Daoy (cell line): ENCODE results near the gene CYP2E1. TPM values are rescaled to one million over a fixed set of nuclear protein-coding genes. Genes with fewer than 3 reads are reported as not detected.
"Not testable (repeated sequence)": the region's sequence is repeated elsewhere in the genome, so short reads cannot be mapped to it uniquely, and the experiment has no call there.

Source experiments
- DNase-seq: peaks from one replicate; pipeline ENCODE4 v3.0.0-alpha.2; 2015; ENCODE audit warnings: low read depth
- total RNA-seq: library from RNA; depleted of rRNA; stranded (reverse); fragments of >200 nt; shearing (Covaris generic); gene quantifications from 2 replicates; pipeline ENCODE4 v1.2.3, GENCODE V29; 2014

Gene CYP2E1
- total RNA-seq, 1 experiment from 2014 or later = 2.5 TPM

DNA sequence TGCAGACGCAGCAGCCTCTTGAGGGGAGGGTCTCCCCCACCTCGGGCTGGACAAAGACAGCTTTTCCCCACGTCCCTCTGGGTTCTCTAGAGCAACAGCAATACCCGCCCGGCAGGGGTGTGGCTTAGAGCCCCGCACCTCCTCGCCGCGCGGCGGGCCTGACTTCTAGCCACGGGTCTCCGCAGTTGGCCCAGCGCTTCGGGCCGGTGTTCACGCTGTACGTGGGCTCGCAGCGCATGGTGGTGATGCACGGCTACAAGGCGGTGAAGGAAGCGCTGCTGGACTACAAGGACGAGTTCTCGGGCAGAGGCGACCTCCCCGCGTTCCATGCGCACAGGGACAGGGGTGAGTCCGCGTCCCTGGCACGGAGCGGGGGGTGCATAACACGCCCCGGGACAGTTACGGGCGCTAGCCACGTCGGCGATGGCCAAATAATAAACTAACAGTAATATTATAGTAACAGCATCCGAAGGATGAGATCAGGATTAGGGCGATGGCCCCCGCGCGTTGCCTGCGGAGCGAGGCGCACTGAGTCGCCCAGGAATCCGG, 1.2 kb downstream of the CYP2E1 start:
- peak; percentile 31 for DNase-seq

DNA sequence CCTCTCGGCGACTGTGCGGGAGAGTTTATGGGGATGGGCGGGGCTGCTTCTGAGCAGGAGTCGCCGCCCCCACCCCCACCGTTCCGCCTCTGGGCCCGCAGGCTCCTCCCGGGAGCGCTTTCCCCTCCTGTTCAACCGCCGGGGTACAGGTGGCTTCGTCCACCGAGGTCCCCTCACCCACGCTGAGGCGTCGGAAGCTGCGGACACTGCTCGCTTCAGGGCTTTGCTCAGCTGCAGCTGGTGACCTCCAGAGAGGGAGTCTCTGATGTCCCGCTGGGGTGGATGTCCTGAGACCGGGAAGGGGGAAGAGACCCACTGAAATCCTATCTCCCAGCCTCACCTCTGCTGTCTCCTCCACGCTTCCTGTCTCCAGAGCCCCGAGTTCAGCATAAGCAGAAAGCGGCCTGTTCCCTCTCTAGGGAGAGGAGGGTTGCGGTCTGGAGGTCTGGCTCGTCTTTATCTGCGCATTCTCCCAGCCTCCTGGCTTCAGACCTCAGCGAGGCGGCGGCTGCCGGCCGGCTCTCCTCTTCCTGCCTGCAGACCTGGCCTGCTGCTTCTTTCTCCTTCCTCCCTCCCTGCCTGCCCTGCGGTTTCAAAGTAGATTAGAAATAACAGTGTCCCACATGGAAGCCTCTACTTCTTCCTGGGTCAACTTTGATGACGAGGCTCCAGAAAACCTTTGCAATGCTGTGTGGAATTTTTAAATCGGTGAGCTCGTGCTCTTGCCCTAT, 1.8 kb downstream of the CYP2E1 start:
- DNase-seq = peak; percentile 59

DNA sequence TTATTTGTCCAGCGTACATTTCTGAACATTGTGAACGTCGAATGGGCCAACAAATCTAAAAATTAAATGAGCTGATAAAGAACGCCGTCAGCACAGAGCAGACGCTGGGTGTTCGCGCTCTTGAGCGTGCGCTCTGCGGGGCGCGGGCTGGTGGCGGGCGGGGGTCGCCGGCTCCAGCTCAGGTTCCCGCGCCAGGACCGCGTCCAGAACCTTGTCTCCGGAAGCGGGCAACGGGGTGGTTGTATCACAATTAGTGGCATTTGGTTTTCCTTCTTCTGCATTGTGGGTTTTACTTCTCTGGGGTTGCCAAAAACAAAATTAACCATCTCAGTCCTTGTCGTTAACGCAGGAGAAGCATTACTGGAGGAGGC, 2.4 kb downstream of the CYP2E1 start:
- no peak for DNase-seq

DNA sequence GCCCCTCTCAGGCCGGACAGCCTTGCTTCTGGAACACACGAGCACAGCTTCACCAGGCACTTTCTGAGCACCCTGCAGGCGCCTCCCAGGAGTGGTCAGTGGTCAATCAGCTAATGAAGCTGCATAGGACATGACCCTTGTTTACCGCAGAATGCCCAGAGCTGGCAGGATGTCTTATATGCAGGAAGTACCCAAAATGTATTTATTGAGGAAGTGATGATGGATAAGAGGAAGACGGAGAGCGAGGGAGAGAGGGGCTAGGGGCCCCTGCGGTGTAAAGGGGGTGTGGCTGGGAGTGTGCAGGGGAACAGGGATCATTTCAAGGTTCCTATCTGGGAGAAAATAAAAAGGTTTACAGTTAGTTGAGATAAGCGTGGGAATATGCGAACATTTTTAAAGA, 3.3 kb downstream of the CYP2E1 start:
- no peak for DNase-seq

DNA sequence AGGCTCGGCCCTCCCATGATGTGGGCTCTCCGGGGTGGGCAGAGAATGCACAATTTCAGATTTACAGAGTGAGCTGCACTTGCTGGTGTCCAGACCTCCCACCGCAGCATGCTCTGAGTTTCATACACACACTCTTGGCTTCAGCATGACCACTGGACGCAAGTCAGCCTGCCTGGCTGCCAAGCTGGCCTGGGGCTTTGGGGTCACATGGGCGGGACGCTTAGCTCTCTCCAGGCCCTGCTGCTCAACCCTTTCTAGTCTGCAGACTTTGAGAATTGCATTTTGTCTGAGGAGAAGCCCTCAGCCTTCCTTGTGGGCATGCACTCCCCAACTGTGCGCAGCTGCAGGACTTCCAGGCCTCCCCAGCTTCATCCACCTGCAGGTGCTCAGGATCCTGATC, 5.7 kb downstream of the CYP2E1 start:
- DNase-seq = no peak

DNA sequence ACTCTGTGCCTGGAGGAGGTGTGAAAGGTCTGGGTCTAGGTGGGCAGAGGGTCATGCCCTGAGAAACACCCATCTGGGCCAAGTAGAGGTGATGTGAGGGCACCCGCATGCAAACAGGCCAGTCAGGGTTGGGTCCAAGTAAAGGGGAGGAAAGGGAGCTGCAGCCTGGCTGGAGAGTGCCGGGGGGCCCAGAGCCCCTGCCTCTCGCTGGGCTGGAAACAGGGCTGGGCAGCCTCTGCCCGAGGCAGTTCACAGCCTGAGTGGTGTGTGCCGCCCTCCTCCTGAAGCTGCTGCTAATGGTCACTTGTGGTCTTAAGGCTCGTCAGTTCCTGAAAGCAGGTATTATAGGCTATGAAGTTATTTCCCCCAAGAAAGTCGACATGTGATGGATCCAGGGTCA, 7.3 kb downstream of the CYP2E1 start:
- DNase-seq = no peak

DNA sequence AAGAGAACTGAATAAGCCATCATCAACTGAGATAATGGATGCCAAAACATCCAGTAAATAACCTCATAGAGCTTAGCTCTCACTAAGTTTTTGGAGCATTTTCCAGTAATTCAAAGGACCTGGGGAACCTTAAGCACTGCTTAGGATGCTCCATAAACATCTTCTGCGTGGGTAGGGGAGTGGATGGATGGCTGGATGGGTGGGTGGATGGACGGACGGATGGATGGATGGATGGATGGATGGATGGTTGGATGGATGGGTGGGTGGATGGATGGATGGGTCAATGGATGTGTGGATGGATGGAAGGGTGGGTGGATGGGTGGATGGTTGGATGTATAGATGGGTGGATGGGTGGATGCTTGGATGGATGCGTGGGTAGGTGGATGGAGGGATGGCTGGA, 9.0 kb downstream of the CYP2E1 start:
- DNase-seq = no peak

DNA sequence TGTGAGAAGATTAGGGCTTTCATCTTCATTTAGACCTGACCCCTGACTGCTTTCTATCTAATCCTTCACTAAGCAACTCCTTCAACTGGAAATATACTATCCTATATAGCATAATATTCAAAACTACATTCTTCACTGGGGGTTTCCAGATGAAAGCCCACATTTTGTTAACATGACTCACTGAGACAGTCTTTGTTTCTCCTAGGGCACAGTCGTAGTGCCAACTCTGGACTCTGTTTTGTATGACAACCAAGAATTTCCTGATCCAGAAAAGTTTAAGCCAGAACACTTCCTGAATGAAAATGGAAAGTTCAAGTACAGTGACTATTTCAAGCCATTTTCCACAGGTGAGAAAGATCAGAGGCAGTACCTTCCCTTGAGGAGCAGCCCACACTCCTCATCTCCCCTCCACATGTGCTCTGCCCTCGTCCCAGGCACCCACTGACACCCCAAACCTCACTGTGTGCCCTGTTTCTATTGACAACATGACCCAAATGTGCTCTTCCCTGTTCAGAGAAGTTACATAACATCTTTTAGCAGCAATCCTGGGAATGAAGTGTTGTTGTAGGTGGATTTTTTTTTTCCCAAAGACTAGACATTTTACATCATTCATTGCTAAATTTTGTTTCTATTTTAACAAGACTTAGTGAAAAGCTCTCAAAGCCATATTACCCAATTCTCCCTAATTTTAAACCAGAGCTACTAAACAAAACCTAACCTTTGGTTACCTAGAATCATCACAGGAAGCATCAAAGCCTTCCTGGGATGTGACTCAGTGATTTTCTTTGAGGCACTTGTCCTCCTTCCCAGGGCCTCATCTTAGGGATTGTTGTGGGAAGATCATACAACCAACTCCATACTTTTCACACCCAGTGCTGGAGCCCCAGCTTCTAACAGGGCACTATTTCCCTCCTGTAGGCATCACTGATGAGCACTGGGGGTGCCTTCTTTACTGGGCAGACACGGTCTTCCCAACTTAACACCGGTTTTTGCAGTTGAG, 10.7 kb downstream of the CYP2E1 start:
- no peak for DNase-seq

DNA sequence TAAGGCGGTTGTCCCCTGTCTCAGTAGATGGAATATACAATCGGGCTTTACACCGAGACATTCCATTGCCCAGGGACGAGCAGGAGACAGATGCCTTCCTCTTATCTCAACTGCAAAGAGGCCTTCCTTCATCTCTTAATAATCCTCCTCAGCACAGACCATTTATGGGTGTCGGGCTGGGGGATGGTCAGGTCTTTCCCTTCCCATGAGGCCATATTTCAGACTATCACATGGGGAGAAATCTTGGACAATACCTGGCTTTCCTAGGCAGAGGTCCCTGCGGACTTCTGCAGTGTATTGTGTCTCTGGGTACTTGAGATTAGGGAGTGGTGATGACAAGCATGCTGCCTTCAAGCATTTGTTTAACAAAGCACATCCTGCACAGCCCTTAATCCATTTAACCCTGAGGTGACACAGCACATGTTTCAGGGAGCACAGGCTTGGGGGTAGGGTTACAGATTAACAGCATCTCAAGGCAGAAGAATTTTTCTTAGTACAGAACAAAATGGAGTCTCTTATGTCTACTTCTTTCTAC, 14.3 kb downstream of the CYP2E1 start:
- not testable (repeated sequence) for DNase-seq

DNA sequence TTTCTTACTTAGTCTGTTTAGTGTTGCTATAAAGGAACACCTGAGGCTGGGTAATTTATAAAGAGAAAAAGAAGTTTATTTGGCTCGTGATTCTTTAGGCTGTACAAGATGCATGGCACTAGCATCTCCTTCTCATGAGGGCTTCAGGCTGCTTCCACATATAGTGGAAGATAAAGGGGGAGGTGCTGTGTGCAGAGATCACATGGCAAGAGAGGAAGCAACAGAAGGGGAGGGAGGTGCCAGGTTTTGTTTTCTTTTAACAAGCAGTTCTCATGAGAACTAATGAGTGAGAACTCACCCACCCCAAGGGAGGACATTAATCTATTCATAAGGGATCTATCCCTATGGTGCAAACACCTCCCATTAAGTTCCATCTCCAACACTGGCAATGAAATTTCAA, 17.3 kb downstream of the CYP2E1 start:
- no peak for DNase-seq

DNA sequence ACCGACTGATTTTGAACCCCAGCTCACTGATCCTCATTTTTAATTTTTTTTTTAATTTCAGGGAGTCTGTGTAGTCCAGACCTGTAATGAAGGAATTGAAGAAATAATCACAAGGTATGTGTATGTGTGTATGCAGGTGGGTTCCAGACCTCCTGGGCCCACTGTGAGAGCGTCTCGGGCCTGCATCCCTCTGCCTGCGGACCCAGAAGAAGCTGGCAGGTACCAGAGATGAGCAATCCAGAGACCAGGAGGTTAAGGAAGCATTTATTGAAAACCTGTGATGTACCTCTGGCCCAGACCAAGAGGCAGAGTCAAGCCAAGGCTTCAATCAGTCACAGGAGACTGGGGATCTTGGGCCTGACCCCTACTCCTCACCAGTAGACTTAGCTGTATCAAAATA, 27.4 kb downstream of the CYP2E1 start:
- no peak for DNase-seq

DNA sequence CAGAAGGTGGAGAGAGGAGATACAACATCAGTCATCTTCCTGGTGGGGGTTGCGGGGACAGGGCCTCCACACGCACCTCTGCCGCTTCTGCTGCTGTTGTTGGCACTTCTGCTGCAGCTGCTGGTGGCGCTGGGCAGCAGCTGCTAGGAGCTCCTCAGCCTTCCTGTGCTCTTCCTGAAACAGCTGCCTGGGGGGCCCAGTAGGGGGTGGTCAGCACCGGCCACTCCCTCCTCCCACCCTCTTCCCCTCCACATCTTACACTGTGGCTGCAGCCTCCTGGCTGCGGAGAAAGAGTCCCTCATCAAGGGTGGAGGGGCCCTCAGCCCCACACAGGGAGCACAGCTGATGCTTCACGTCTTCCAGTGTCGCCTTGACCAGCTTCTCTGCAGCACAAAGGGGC, 28.4 kb downstream of the CYP2E1 start:
- no peak for DNase-seq

DNA sequence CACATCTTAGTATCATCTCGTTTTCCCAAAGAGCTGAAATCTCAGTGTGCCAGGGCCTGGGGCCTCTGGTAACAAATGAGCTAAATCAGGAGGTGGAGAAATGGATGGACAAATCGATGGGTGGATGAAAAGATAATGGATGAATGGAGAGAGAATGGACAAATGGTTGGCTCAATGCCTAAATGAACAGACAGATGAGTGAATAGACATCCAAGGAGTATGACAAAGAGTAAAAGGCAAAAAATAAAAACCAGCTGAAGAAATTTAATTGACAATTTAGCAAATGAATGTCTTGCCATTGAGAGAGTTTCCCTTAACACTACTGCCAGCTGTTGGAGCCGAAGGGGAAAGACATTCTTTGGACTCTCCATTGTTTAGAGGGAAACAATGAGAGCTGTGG, 30.2 kb downstream of the CYP2E1 start:
- DNase-seq = no peak

DNA sequence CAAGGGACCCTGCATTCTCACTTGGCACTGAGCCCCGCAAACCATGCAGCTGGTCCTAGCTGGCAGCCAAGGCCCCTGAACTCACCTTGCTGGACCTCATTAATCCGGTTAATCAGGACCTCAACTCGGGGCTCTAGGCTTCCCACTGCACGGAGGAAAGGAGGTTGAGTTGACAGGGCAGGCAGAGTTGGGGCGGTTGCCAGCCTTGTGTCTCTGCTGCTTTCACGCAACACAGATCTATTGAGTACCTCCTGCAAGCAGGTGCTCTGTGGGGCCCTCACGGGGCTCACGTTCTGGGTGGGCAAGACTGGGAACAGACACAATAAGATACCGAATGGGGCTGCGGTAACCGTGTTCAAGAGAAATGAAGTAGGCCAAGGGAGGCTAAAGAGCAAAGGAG, 32.1 kb downstream of the CYP2E1 start:
- DNase-seq = no peak

DNA sequence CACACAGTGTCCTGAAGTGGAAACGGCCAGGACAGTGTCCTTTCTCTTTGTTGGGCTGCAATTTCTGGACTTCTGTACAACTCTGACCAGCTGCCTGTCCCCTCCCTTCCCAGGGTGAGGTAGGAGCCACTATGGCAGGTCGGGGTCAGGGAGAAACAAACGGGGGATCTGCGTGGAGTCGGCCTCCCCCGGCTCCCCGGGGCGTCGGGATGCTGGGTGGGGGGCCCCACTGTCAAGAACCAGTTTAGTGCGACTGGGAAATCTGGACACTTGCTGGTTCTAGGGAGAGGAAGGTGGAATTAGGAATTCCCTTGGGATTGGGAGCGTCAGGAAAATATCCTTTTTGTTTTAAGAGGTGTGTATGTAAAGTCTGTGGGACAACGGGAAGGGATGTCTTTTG, 37.7 kb downstream of the CYP2E1 start:
- no peak for DNase-seq

DNA sequence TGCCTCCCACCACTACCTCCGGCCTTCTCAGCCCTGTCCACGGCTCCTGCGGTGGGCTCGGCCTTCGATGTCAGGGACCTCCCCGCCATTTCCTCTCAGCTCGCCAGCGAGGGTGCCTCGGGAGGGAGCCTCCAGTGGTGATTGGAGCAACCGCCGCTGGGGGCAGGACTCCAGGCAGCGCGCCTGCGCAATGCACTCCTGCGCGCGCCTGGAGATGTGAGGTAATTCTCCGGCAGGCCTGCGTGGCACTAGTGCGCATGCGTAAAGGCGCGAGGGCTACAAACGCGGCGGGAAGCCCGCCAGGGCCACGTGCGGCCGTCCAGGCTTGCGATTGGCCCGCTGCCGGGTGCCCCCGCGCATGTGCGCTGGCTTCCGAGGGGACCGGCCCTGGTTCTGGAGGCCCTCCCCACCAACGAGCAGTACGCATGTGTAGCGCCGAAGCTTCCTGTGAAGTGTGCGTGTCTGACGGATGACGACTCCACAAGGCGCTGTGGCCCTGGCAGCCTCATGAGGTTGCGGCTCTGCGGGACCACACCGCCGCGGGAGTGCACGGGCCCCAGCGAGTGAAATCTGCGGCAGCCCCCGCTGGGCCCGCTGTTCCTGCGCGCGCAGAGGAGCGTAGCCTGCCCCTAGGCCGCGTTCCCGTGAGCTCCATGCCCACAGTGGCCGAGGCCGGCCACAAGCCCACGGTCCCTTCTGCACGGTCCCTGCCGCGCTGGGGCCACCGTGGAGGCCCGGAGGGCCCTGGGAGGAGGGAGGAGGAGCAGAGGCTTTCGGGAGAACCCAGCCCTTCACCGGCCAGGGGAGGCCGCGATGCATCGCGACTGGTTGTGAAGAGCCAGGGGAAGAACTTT, 38.5 kb downstream of the CYP2E1 start, which contains the start of gene SYCE1:
Gene SYCE1 (minus strand): TSS at position 143 of the 854 bp plus-strand sequence. CDS start 54 bp downstream, at position 89.
- DNase-seq = peak; percentile 67

DNA sequence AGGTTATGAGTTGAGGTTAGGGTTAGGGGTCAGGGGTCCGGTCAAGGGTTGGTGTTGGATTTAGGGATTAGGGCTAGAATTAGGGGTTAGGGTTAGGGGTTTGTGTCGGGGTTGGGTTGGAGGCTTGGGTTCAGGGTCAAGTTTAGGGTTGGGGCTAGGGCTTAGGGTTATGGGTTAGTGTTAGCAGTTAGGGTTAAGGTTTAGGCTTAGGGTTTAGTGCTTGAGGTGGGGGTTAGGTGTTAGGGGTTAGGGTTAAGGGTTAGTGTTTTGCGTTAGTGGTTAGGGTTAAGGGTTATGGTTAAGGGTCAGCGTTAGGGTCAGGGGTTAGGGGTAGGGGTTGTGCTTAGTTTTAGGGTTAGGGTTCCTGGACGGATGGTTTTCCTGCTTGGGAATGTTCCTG, 40.0 kb downstream of the CYP2E1 start:
- DNase-seq = no peak

DNA sequence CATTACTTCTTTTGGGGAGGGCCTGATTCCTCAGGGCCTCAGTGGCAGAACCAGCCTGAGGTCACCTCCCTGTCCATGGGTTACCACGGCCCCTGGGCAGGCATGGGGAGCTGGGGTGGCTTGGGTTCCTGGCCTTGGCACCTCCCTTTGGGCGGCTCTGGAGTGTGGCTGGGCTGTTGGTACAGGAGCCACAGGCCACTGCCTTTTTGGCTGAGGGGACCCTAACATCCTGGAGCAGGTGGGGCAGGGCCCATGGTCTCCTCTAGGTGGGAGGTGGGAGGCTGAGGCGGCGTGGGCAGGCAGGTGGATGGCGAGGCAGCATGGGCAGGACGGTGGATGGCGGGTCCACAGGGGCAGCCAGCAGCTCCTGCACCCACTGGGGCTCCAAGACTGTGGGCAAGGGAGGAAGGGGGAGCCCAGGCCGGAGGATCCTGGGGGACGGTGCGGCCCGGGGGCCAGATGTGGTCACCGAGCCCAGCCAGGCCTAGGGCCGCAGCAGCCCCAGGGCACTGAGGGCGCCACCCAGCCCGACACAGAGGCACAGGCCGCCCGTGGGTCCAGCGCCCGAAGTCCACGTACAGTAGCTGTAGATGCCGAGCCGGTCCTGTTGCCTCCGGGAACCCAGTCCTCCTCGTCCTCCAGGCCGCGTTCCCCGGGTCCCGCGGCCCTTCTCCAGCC, 40.6 kb downstream of the CYP2E1 start:
- DNase-seq = no peak

DNA sequence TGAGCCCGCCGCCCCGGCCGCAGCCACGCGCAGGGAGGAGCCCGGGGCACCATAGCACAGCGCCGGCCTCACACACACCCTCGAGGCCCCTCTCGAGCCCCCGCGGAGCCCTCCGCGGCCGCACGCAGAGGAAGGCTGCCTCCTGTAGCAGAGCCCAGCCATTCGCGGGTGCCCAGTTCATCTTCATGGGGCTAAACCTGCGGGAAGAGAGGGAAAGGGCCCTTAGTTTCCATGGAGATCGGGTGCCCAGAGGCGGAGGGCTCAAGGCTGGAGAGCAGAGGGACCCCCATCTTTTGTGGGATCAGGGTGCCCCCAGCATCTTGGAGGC, 41.1 kb downstream of the CYP2E1 start:
- DNase-seq = no peak

DNA sequence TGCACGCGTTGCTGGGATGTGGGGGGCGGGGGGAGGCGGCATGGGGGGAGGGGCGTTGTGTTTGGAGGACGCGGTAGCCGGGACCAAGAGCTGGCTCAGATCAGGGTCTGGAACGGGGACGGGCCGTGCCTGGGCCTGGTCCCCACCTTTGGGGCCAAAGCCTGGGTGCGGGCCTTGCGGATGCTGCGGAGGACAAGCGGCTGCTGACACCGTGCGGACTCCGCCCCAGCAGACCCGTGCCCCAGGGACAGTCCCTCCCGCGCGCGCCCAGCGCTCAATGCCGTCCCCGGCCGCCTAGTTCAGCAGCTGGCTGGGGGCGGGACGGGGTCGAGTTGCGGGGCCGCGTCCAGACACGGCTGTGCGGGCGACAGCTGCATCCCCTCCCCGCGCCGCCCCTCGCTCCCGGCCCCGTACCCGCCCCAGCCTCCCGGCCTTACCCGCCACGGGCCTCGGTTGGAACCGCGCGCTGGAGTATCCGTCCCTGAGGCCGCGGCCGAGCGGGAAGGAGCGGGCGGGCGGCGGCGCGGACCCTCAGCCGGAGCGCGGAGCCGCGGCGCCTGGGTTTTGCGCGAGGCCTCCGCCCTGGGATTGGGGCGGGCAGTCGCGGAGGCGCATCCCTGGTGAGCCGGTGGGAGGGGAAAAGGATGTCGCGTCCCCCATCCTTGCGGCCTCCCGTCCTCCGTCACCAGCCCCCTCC, 41.8 kb downstream of the CYP2E1 start:
- not testable (repeated sequence) for DNase-seq
